Left renal cortex interstitium (tissue), 4 donors: ENCODE results near the gene EFR3B. TPM values are rescaled to one million over a fixed set of nuclear protein-coding genes. Genes with fewer than 3 reads are reported as not detected.
A peak's percentile ranks its signal among the peaks of the same experiment; 100 is the strongest.
"Not testable (repeated sequence)": the region's sequence is repeated elsewhere in the genome, so short reads cannot be mapped to it uniquely, and the experiment has no call there.

Source experiments
- DNase-seq, 4 donors: peaks; one replicate each; pipeline ENCODE4 v3.0.0-alpha.2; 2013; ENCODE audit warnings: low read depth in 4 of 4, low spot score in 2 of 4, missing footprints in 1 of 4
- polyA plus RNA-seq, 4 donors: library from polyadenylated mRNA; unstranded; fragments of 120-200 nt; gene quantifications; one replicate each; pipeline ENCODE4 v1.2.1, GENCODE V29; 2013; ENCODE audit not compliant: insufficient read length in 4 of 4

EFR3B gene, protein sequence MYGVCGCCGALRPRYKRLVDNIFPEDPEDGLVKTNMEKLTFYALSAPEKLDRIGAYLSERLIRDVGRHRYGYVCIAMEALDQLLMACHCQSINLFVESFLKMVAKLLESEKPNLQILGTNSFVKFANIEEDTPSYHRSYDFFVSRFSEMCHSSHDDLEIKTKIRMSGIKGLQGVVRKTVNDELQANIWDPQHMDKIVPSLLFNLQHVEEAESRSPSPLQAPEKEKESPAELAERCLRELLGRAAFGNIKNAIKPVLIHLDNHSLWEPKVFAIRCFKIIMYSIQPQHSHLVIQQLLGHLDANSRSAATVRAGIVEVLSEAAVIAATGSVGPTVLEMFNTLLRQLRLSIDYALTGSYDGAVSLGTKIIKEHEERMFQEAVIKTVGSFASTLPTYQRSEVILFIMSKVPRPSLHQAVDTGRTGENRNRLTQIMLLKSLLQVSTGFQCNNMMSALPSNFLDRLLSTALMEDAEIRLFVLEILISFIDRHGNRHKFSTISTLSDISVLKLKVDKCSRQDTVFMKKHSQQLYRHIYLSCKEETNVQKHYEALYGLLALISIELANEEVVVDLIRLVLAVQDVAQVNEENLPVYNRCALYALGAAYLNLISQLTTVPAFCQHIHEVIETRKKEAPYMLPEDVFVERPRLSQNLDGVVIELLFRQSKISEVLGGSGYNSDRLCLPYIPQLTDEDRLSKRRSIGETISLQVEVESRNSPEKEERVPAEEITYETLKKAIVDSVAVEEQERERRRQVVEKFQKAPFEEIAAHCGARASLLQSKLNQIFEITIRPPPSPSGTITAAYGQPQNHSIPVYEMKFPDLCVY
- polyA plus RNA-seq: 1 to 10 TPM; 4.8 to 8.8 (median 7.0) TPM

- peak; percentile 29 to 89 (median 78) for DNase-seq
These were observed at the start of gene EFR3B for GRCh38 chr2:25041928-25042320. Gene EFR3B (plus strand): TSS chr2:25042076. CDS start chr2:25042313, 237 bp downstream.

GRCh38 chr2:24993406-24994145 lies 48.3 kb upstream of the EFR3B start:
- no peak for DNase-seq

DNA sequence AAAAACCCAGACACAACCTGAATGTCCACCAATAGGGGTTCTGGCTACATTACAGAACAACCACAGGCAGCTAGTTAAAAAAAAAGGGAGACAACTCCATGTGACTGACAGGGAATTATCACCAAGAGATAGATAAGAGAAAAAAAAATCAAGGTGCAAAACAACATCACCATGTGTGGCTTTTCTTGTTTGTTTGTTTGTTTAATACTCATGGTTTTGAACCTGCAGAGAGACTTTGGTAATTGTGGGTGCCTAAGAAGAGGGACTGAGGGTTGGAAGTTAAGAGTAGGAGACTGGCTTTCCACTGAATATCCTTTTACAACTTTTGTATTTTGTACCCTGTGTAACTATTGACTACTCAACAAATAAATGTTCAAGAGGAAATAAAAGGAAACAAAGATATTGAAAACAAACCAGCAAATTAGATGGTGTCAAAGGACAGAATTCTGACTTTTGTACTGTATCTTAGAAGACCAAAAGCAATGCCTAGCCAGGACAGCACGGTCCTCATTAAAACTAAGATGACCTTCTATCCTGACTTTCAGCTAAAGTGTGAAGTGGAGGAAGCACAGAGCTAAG lies 47.6 kb upstream of the EFR3B start:
- no peak for DNase-seq

- not testable (repeated sequence) for DNase-seq
These were observed 42.8 kb upstream of the EFR3B start for GRCh38 chr2:24999097-24999496.

DNA sequence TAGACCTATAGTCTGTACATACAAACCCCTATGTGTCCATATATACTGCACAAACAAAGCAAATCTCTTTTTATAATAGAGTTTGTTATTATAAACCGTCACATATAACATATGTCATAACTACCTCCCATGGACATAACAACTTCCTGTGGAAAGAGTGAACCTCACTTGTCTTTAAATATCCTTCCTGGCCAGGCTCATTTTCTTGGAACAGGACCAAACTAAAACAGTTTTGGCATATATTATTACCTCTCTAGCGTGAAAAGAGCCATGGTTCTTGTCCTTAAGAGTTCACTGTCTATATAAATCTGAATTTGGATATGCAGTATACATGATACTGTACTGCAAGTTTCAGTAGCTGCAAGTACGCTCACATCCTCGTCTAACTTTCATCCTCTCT lies 41.8 kb upstream of the EFR3B start:
- no peak for DNase-seq

- no peak for DNase-seq
These were observed 41.2 kb upstream of the EFR3B start for GRCh38 chr2:25000503-25001324.

DNA sequence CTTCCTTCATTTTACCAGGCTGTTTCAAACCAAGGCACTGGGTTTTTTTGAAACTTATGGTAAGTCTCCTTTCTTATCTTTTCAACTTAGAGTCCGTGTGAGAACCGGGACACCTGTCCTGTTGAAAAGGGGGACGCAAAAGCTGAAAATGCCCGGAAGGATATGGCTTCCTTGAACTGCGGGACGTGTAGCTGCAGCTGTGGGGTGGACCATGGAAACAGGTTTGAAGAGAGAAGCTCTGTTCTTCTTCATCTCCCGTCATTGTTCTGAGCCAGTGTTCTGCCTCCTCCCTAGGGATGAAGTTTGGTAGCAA lies 40.6 kb upstream of the EFR3B start:
- DNase-seq: no peak

- no peak for DNase-seq
These were observed 39.8 kb upstream of the EFR3B start for GRCh38 chr2:25002066-25002465.

DNA sequence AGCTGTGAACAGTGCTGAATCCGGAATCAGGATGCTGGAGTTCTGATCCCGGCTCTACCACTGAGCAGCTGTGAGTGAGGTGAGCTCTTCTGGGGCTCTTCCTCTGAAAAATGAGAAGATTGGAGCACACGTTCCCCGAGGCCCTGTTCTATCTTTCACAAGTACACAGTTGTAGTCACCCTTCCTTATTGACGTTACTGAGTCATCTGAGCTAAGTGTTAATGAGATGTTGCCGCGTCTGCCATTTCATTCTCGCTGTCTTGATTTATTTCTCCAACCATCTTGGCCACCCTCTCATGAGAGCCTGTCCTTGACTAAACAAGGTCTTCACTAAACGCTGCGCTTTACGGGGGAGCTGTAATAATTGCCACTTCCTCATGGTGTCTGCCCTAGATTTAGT lies 31.9 kb upstream of the EFR3B start:
- DNase-seq: no peak

DNA sequence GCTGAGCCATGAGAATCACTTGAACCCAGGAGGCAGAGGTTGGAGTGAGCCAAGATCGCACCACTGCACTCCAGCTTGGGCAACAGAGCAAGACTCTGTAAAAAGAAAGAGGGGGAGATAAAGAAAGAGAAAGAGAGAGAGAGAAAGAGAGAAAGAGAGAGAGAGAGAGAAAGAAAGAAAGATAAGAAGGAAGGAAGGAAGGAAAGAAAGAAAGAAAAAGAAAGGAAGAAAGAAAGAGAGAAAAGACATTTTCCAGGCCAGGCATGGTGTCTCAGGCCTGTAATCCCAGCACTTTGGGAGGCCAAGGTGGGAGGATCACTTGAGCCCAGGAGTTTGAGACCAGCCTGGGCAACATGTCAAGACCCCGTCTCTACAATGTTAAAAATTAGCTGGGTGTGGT lies 30.5 kb upstream of the EFR3B start:
- DNase-seq: not testable (repeated sequence)

DNA sequence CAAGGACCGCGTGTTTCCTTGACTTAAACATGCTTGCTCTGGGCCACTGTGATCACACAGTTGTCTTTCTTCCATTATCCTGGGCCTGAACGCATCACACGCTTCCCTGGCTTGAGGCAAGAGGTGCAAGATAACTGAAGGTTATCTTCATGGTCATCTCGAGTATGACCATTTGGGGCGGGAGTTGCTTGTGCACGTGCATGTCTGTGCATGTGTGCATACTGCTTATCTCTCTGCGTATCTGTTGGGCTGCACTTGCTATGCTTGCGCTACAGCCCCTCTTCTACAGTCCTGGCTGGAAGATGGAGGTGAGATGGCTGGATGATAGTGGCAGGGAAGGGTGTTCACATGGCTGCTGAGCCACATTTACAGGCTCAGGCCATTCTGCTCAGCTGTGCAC lies 27.2 kb upstream of the EFR3B start:
- no peak for DNase-seq

DNA sequence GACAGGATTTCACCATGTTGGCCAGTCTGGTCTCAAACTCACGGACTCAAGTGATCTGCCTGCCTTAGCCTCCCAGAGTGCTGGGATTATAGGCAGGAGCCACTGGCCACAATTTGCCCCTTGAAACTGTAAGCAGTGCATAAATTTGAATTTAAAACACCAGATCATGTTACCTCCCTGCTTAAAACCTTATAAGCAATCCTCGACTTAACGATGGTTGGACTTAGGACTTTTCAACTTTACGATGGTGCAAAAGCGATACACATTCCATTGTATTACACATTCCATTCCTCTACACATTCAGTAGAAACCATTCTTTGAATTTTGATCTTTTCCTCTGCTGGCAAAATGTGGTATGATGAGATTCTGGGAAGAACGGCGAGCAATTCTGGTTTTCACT lies 23.2 kb upstream of the EFR3B start:
- no peak for DNase-seq

- DNase-seq: no peak
These were observed 20.0 kb upstream of the EFR3B start for GRCh38 chr2:25021791-25022362.

DNA sequence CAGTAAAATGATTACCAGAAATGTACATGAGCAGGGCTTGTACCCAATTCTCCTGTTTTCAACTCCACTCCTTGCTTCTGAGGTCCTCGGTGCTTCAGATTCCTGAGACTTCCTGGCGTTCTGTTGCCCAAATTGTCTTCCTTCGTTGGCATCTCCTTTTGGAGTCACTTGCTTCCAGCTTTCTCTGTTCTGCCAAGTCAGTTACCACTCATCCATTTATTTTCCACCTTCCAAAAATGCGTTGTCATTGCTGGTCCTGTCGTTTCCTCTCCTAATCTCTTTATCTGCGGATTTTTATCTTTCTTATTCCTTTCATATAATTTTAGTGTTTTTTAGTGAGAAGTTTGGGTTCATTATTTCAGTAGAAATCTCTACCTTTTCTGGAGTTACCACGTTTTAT lies 18.5 kb upstream of the EFR3B start:
- no peak for DNase-seq

DNA sequence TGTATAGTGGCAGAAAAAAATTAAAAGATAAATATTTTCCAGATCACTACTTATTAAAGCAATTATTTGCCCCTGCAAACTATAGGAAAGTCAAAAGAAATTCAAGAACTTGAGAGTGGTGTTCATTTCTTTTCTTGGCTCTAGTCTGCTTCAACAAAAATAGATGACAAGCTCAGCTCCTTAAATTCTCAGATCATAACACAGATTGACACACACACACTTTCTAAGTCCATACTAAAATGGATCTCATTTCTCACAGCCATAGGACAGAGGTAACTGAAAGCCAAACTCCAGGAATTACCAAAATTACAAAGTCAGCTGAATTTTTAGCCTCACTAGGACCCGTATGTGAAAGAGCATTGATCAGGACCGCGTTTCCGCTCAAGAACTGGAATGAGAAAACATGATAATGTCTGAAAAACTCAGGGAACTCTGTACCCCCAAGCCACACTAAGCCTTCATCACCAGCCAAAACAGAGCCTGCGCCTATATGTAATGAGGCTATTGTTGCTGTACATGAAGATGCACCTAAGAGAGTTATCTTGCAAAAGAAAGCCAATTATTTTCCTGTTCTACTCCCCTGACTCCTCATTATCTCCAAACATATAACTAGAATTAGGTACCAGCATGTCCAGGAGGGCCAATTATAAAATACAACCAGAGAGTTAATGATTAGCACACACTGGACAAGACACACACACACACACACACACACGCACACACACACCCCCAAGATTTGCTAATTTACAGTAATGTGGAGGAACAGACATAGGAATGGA lies 16.5 kb upstream of the EFR3B start:
- DNase-seq: no peak

DNA sequence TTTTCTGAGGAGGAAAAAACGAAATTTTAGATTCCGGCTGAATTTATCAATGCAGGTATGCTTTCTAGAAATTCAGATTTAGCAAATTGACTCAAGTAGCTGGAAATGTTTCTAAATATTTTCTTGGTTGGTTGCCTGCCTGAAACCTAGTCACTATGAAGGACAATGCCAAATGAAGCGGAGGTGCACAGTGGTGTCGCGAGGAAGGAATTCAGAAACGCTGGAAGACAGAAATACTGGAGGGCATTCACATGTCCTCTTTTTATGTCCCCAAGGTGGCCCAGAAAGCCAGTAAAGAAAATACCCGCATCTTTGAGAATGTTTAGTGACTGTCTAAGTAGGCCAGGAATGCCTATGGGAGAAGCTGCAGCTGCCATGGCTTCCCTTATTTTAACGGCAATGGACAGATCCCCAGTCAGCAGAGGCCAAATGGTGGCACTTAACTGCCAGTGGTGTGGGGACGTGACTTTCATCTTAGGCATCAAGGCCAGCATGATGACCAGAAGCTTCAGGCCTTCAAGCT lies 15.8 kb upstream of the EFR3B start:
- no peak for DNase-seq

DNA sequence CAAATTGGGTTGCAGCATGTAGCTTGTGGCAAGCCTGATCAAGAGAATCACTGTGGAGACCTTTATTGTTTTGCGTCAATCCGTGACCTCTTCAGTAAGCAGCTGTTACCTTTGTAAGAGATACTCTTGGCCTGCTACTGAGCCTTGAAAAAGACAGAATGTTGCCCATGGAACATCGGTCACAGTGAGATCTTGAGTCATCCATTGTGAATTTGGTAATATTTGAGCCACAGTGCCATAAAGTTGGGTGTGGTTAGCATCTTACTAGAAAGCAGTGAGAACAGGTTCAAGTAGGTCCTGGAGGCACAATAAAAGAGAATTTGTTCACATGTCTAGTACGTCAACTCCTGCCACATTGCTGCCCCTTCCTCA lies 12.7 kb upstream of the EFR3B start:
- DNase-seq: no peak

DNA sequence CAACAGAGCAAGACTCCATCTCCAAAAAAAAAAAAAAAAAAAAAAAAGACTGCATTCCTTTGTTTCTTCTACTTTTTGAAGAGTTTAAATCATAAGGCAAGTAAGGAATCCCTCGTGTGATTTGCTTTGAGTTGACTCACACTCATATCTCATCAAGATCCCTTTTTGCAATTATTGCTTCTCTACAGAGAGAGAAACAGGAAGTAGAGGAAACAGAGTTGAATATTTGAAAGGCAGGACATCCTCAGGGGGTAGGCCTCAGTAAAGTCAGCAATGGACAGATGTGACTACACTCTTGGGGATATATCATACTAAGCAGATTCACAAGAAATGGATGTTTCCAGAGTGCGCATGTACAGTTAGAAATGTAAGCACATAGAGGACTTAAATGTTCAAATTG lies 11.2 kb upstream of the EFR3B start:
- DNase-seq: no peak

GRCh38 chr2:25032094-25032493 lies 9.8 kb upstream of the EFR3B start:
- DNase-seq: no peak
